SK-MEL-5 (cell line): ENCODE results near the gene ACOT4. TPM values are rescaled to one million over a fixed set of nuclear protein-coding genes. Genes with fewer than 3 reads are reported as not detected.
A peak's percentile ranks its signal among the peaks of the same experiment; 100 is the strongest.
"Not testable (repeated sequence)": the region's sequence is repeated elsewhere in the genome, so short reads cannot be mapped to it uniquely, and the experiment has no call there.

Experiments
- DNase-seq: peaks from one replicate; pipeline ENCODE4 v3.0.0-alpha.2; 2016; ENCODE audit warnings: low read depth, low spot score
- in situ Hi-C: cut with HindIII; loops from 2 replicates; pipeline ENCODE4 v1.10.0; 2016; ENCODE audit warnings: low sequenced_read_pairs, high pct_unique_total_duplicates, low pct_unique_long_range_greater_than_20kb
- total RNA-seq: library from RNA; depleted of rRNA; stranded (reverse); fragments of >200 nt; shearing (Covaris generic); gene quantifications from 2 replicates; pipeline ENCODE4 v1.2.3, GENCODE V29; 2014

ACOT4 gene
- total RNA-seq, 1 experiment from 2014 or later = 0.11 TPM

DNA sequence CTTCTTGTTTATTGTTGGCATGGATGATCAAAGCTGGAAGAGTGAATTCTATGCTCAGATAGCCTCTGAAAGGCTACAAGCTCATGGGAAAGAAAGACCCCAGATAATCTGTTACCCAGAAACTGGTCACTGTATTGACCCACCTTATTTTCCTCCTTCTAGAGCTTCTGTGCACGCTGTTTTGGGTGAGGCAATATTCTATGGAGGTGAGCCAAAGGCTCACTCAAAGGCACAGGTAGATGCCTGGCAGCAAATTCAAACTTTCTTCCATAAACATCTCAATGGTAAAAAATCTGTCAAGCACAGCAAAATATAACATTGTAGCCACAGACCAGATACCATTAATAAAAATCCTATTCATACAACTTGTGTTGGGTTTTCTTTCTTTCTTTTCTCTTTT, 27.9 kb downstream of the ACOT4 start:
- in situ Hi-C loops = no loop called here
- no peak for DNase-seq

DNA sequence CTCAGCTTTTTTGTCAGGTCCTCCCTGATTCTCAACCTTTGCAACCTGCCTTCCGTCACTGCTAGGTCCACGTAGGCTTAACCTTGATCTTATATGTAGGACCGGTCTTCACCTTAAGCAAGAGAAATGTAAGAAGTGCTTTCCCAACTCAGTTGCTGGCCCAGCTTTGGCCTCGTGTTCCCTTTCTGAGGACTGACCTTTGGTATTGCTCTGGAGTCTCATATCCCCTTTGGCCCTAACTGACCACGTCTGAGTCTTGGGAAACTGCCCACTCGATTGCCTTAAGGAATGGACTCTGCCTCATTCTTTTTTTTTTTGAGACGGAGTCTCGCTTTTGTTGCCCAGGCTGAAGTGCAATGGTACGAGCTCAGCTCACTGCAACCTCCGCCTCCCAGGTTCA, 28.6 kb downstream of the ACOT4 start:
- no peak for DNase-seq
- in situ Hi-C loops = no loop called here

DNA sequence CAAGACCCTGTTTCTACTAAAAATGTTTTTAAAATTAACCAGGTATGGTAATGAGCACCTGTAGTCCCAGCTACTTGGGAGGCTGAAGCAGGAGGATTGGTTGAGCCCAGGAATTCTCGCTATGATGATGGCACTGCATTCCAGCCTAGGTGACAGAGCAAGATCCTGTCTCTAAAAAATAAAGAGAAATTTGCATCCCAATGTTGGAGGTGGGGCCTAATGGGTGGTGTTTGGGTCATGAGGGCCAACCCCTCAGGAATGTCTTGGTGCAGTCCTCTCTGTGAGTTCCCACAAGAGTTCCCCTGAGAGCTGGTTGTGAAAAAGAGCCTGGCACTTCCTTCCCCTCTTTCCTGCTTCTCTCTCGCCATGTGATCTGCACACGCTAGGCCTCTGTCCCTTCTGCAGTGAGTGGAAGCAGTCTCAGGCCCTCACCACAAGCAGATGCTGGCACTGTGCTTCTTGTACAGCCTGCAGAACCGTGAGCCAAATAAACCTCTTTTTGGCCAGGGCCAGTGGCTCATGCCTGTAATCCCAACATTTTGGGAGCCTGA, 31.9 kb downstream of the ACOT4 start:
- in situ Hi-C loops = no loop called here

DNA sequence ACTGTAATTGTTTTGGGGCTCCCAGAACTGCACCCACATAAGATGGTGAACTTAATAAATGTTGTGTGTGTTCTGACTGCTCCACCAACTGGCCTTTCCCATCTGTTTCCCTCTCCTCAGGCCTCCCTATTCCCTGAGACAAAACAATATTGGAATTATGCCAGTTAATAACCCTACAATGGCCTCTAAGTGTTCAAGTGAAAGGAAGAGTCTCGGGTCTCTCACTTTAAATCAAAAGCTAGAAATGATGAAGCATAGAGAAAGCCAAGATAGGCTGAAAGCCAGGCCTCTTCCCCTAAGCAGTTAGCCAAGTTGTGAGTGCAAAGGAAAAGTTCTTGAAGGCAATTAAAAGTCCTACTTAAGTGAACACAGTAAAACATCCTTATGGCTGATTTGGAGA, 34.0 kb downstream of the ACOT4 start:
- peak; percentile 52 for DNase-seq
- in situ Hi-C loops = no loop called here

More for the DNA sequence above, 31.9 kb downstream of the ACOT4 start:
- DNase-seq = no peak

DNA sequence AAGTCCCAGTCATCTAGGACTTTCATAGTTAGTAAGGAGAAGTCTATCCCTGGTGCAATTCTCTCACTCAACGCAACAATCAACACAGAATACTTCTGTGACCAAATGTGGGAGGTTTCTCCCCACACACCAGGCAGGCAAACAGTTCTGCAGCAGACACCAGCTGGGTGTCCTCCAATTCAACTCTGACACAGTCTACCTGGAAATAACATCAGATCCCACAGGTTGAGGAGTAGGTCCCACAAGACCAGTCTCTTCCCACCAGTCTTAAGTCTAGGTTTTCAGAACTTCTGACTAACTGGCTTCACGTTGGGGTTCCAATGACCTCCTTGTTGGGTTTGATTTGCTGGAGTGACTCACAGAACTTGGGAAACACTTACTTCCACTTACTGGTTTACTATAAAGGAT, 35.5 kb downstream of the ACOT4 start:
- in situ Hi-C loops = no loop called here
- no peak for DNase-seq

DNA sequence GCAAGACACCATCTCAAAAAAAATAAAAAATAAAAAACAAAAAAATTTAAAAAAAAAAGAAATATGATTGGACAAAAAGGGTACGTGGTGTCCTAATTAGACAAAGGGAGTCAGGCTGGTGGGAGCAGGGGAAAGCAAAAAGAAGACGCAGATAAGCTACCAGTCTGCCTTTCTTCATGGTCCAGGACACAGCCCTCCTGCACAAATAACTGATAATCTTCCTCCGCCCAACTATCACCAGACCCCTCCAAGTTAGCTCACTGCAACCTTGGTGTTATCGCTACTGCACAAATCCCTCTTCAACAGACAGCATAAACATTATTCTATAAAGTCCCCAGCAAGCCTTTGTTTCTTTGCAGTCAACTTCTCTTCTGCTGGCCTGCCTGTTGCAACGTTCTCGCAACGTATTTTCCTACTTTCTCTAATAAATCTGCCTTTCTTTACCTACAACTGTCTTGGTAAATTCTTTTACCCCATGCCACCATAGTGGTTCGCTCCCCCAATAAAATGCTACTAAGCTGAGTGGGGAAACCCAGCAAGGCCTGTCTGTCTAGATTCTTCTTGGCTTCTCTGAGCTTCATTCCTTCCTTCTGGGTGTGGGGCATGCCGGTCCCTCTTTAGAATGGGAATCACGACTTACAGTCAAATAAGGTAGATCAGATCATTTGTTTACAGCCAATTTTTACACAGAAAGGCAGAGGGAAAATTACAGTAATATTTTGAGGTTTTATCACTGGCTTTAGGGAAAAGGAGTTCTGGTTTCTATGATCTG, 38.5 kb downstream of the ACOT4 start:
- DNase-seq = no peak
- in situ Hi-C loops = no loop called here

DNA sequence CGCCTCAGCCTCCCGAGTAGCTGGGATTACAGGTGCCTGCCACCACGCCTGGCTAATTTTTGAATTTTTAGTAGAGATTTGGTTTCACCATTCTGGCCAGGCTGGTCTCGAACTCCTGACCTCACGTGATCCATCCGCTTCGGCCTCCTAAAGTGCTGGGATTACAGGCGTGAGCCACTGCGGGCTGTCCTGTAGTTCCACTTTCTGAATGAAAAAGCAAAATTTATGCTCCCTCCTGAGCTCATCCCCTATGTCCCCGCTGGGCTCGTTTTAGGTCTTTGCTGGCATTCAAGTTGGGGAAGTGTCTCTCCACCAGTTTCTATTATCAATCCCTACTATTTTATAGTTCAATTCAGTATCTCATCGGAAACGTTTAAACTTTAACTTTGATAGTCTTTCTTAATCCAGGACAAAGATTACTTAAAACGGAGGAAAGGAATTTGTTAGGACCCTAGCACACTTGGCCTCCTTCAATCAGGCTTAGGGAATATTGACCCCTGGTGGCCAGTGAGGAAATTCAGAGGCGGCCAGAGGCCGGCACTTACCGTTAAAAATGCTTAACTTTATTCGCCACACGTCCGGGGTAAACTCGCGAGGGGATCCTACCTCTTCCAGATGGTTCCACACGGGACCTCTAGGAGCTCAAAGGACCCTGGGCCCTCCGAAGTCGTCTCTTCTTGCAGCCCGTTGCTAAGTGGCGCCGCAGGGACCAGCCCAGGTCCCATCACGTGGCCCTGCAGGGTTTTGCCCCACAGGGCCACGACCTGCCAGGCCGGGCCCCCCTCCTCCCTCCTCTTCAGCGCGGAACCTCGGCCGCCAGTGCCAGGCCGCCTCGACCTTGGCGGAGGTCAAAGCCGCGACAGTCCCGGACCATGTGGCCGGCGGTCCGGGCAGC, 41.7 kb downstream of the ACOT4 start:
- DNase-seq = peak; percentile 75
- in situ Hi-C loops = no loop called here

DNA sequence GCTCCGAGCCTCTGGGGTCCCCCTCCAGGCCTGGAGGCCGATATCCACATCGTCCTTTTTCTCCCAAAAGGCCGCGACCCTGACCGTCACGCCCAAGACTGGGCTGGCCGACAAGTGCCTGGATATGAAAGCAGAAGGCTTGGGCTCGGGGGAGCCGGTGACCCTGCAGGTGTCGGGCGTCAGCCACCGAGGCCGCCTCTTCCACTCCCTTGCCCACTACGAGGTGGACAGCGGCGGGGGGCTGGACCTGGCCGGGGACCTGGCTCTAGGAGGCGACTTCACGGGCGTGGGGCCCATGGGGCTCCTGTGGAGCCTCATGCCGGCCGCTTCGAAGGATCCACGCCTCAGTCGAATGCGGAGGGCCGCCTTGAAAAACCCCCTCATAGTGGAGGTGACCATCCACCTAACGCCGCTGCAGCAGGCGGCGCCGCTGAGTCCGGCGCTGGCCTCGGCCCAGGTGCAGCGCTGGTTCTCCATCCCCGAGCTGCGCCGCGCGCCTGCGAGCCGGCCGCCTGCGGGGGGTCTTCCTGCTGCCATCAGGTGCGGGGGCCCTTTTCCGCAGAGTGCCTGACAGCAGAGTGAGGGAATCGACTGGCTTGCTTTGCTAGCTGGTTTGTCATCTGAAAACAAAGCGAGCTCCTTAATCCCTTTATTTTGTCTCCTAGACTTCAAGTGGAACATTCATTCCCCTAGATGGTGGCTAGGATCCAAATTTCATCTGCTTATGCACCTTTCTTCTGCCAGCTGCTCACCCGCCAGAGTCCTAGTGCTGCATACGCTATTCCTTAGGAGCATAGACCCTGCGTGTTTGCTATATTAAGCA, 42.5 kb downstream of the ACOT4 start:
- in situ Hi-C loops = no loop called here
- no peak for DNase-seq

DNA sequence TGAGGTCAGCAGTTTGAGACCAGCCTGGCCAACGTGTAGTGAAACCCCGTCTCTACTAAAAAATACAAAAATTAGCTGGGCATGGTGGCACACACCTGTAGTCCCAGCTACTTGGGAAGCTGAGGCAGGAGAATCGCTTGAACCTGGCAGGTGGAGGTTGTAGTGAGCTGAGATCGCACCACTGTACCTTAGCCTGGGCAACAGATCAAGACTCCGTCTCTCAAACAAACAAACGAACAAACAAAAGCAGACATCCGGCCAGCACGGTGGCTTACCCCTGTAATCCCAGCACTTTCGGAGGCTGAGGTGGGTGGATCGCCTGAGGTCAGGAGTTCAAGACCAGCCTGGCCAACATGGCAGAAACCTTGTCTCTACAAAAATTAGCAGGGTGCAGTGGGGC, 44.7 kb downstream of the ACOT4 start:
- in situ Hi-C loops = not testable (repeated sequence)

DNA sequence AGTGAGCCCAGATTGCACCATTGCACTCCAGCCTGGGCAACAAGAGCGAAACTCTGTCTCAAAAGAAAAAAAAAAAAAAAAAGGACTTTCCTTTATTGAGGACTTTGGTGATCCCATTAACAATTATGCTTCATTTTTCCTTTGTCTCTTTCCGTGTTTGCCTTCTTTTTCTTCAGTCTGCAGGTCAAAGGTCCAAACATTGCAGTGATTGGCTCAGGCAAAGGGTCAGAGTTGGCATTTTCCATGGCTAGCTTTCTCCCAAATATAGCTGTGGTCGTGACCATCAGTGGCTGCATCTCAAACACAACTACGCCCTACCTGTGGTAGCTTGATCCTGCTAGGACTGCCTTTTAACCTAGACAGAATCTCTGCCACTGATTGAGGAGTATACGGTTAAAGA, 46.2 kb downstream of the ACOT4 start:
- DNase-seq = no peak
- in situ Hi-C loops = no loop called here

More for the DNA sequence above, 44.7 kb downstream of the ACOT4 start:
- not testable (repeated sequence) for DNase-seq

DNA sequence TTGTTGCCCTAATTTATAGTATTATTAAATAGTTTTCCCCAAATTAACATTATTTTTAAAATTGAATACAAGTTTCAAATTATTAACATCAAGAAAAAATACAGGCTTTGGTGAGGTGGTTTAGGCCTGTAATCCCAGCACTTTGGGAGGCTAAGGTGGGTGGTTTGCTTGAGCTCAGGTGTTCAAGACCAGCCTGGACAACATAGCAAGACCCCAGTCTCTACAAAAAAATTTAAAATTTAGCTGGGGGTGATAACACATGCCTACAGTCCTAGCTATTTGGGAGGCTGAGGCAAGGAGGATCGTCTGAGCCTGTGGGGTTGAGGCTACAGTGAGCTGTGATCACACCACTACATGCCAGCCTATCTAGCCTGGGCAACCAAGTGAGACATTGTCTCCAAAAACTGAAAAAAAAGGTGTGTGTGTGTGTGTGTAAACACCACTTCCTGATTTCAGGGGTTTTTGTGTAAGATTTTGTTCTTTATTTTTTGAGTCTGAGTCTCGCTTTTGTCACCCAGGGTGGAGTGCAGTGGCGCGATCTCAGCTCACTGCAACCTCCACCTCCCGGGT, 49.2 kb downstream of the ACOT4 start:
- no peak for DNase-seq
- in situ Hi-C loops = no loop called here

DNA sequence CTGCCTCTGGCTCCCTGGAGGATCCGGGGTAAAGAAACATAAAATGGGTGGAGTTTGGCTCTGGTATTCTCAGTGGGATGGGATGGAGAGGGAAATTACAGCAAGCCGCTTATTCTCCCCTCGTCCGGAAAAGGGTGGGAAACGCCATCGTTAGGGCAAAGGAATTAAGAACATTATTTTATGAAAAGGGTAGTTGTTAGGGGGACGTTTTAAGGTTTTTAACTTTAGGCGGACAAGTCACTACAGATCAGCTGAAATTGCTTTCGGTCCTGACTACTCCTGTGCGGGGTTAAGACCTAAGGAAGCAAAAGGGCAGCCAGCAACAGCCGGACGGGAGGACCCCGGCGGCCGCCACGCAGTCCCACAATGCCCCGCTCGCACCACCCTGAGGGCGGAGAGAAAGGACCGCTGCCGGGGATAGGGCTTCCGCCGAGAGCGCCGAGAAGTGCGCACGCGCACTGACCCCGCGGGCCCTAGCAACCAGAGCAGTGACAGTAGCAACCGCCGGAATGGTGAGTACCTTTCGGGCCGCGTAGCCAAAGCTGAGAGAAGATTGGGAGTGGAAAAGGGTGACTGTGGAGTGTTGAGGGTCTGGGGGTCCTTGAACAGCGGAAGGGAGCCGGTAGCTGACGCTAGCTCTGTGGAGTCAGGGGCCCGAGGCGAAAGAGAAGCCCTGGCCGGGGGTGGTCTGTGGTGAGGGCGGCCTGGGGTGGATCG, 53.0 kb downstream of the ACOT4 start, which contains the start of gene DNAL1:
Gene DNAL1 (plus strand): TSS at position 456 of the 717 bp plus-strand sequence. CDS start 54 bp downstream, at position 510.
- DNase-seq = peak; percentile 87
- in situ Hi-C loops = no loop called here

DNA sequence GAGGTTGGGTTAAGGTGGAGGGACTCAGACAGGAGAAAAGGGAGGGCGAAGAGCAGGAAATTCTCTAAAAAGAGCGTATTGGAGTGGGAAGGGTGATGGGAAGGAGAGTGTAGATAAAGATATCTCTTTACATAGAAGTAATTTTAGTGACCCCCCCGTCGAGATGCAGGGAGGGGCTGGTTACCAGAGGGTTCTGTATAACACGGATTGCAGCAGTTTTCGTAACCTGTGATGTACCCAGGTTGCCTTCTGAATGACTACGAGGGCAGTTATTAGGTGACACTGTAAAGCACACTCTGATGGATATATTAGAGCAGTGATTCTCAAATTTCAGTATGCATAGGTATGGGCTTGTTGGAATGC, 53.6 kb downstream of the ACOT4 start:
- DNase-seq = no peak
- in situ Hi-C loops = no loop called here
